Activated CD4-positive, alpha-beta T cell treated with anti-CD3 and anti-CD28 coated beads, Interleukin-2, amount 10 ng/mL, durations not matched to agents 7 days and 5 days (primary cell): Measurements from ENCODE around the gene AGAP3. TPM values are rescaled to one million over a fixed set of nuclear protein-coding genes. Genes with fewer than 3 reads are reported as not detected.

ENCODE experiments used
- CTCF ChIA-PET: fragments of 350-600 bp; sonication (Branson Sonifier 250); formaldehyde crosslinking; loops from one replicate; lab custom pipeline; 2021; ENCODE audit warnings: antibody characterized with exemption; lab: Charles Lee
- POLR2A ChIA-PET: fragments of 350-600 bp; sonication (Branson Sonifier 250); formaldehyde crosslinking; loops from one replicate; lab custom pipeline; 2021; ENCODE audit warnings: antibody characterized with exemption; lab: Charles Lee
- DNase-seq: peaks from one replicate; pipeline ENCODE4 v3.0.0-alpha.2; 2020
- H3K27ac Mint-ChIP-seq: one replicate; pipeline ENCODE4 v1.8.0; 2021; ENCODE audit warnings: mild to moderate bottlenecking, moderate library complexity, mixed read lengths
- H3K27me3 Mint-ChIP-seq: one replicate; pipeline ENCODE4 v1.8.0; 2021; ENCODE audit warnings: mixed read lengths
- H3K36me3 Mint-ChIP-seq: one replicate; pipeline ENCODE4 v1.8.0; 2021; ENCODE audit warnings: low read depth, mixed read lengths
- H3K4me1 Mint-ChIP-seq: one replicate; pipeline ENCODE4 v1.8.0; 2021; ENCODE audit warnings: mixed read lengths
- H3K4me3 Mint-ChIP-seq: one replicate; pipeline ENCODE4 v1.8.0; 2021; ENCODE audit warnings: mild to moderate bottlenecking, moderate library complexity, mixed read lengths
- H3K9me3 Mint-ChIP-seq: one replicate; pipeline ENCODE4 v1.8.0; 2021; ENCODE audit warnings: mixed read lengths
- total RNA-seq, 2 experiments: library from RNA; stranded (reverse); gene quantifications; one replicate each; pipeline ENCODE4 v1.2.3, GENCODE V29; 2021

The AGAP3 gene
- total RNA-seq, 2 experiments from 2014 or later = 18.1 to 19.7 TPM

DNA sequence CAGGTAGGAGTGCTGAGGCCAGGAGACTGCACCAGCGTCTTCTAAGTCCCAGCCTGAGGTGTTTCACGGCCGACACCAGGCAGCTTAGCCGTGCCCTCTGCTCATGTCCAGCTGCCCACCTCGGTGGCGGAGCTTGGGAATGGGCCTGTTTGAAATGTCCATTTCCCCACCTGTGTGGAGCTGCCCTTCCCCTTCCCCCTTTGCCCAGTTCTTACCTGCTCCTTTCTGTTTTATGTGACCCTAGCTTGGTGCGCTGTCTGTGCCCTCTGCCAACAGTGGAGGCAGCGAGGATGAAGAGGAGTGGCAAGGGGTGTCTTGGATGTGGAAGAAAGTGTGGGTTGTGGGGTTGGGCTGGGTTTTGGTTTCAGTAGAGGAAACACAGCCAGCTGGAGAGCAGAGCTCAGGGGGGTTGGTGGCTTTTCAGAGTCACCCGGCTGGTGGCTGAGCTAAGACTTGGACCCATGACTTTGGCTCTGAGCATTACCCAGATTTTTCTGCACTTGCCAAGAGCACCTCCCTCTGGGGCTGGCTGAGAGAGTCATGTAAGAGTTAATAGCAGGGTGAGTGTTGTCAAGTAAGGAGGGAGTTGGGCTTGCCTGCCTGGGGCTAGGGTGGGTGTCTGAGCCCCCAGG lies 43.8 kb downstream of the AGAP3 start:
- Mint-ChIP-seq H3K27ac (peak overlapping the region; percentile 31), H3K4me3 (no peak overlapping the region), H3K27me3 (no peaks in the 10 kb centered on the region), H3K36me3 (no peaks in the 10 kb centered on the region), H3K9me3 (no peaks in the 10 kb centered on the region), H3K4me1 (peaks cover 5% of the 10 kb centered on the region)
- no peak for DNase-seq
- ChIA-PET POLR2A (no interaction called here), CTCF (interaction anchor here (0.7 kb wide), 1 partner anchor 144 kb away, joined by 3 read pairs; no protein-coding TSS in a partner anchor)

DNA sequence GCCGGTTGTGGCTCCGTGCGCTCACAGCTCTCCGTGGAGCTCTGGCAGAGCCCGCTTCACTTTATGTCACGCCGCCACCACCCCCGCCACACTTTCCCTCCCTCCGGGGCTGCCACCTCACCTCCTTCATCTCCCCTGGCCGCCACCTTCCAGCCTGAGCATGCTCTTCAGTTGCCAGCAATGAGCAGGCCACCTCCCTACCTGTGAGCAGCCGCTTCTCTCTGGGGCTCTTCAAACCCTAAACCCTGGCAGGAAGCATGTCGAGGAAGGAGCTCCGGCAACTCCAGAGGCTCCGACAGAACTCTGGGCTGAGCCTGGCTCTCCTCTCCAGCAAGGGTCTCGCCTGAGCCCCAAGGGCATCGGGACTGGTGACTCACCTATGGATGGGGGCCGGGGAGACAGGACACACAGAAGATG lies 44.5 kb downstream of the AGAP3 start:
- no peak overlapping the region for H3K27ac Mint-ChIP-seq

DNA sequence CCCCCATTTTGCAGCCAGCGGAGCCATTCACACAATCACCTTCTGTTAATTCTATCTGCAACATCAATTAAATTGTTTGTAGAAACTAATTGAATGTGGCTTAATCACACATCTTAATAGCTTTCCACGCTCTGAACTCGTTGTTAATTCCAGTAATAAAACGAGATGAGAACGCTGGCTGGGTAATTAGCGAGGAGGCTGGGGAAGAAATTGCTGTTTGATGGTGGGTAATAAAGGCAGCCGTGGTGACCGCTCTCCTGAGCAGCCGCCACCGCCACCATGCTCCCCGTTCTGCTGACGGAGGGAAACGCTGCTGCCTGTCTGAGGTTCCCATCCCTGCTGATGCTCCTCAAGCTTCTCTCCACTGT lies 44.9 kb downstream of the AGAP3 start:
- H3K27me3 Mint-ChIP-seq = no peaks in the 10 kb centered on the region
- H3K27ac Mint-ChIP-seq = no peak overlapping the region
- DNase-seq = no peak
- ChIA-PET CTCF (interaction anchor here (0.9 to 1.2 kb wide), 2 partner anchors 11 to 121 kb away, joined by 3 read pairs; no protein-coding TSS in a partner anchor), POLR2A (no interaction called here)
- H3K4me3 Mint-ChIP-seq = no peak overlapping the region
- no peaks in the 10 kb centered on the region for H3K36me3 Mint-ChIP-seq
- peaks cover 5% of the 10 kb centered on the region for H3K4me1 Mint-ChIP-seq
- no peaks in the 10 kb centered on the region for H3K9me3 Mint-ChIP-seq

More for the DNA sequence above, 44.5 kb downstream of the AGAP3 start:
- Mint-ChIP-seq H3K36me3 (no peaks in the 10 kb centered on the region), H3K27me3 (no peaks in the 10 kb centered on the region), H3K4me1 (peaks cover 5% of the 10 kb centered on the region), H3K4me3 (no peak overlapping the region), H3K9me3 (no peaks in the 10 kb centered on the region)
- DNase-seq = no peak
- CTCF ChIA-PET = interaction anchor here (0.7 to 1.2 kb wide), 3 partner anchors 11 to 145 kb away, joined by 3 read pairs; no protein-coding TSS in a partner anchor
- POLR2A ChIA-PET = no interaction called here

DNA sequence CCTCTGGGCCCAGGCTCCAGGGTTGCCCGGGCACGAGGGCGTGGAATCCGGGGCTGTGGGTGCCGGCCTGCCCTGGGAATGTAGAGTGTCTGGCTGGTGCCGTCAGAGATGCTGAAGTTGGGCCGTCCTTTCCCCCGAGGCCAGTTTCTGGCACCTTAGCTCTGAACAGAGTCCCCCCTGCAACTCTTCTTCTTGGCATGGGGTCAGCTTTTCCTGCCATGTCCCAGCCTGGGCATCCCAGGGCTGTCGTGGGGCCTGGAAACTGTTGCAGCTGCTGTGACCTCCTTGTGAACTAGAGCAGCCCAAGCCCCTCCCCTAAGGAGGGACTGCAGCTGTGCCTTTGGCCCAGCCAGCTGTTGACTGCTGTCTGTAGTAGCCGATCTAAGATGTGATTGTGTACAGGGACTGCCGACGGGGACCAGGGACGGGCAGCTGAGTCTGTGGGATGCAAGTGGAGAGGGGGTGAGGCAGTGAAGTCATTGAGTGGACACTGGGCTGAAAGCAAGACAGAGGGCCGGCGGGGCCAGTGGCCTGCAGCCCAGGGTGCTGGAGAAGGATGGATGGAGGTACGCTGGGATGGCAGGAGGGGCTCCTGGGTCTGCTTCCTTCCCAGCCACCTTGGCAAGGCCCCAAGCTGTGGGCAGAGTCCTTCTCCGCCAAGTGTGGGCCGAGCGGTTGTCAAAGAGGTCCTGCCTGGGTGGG lies 45.5 kb downstream of the AGAP3 start:
- Mint-ChIP-seq H3K36me3 (no peaks in the 10 kb centered on the region), H3K9me3 (no peaks in the 10 kb centered on the region), H3K27me3 (no peaks in the 10 kb centered on the region), H3K4me1 (peaks cover 5% of the 10 kb centered on the region), H3K27ac (peak overlapping the region; percentile 14), H3K4me3 (no peak overlapping the region)
- CTCF ChIA-PET = interaction anchor here (0.9 to 1.2 kb wide), 3 partner anchors 8 to 121 kb away, joined by 3 to 4 read pairs (median 3); no protein-coding TSS in a partner anchor
- no peak for DNase-seq
- POLR2A ChIA-PET = no interaction called here

DNA sequence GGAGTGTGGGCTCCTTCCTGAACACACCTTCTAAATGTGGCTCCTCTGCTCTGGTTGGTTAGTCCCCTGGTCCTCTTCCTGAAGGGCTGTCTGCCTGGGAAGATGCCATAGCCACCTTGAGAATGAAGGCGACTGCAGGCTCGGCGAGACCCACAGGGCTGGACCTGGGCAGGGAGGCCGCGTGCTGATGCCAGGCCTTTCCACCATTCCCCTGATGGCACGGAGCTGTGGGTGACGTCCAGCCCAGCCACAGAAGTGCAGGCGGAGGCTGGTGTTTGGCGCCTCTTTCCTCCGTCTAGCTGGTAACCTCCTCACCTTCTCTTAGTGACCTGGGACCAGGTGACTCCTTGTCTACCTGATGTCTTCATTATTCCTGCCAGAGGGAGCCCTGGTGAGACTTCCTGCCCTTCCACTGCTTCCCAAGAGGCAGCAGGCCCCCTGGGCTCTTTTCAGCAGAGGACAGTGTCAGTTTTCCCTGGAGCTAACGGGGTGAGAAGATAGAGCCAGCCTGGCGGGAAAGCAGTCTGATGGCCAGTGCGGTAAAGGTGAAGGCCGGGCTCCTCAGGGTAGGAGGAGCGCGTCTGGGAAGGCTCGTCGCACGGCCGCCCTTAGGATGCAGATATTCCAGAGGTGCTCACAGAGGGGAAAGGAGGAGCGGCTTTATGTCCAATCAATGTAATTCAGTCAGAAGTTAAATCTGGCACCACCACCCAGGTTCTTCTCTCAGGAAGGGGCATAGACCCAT lies 46.4 kb downstream of the AGAP3 start:
- H3K4me3 Mint-ChIP-seq = no peak overlapping the region
- no peak for DNase-seq
- no peak overlapping the region for H3K27ac Mint-ChIP-seq
- no peaks in the 10 kb centered on the region for H3K27me3 Mint-ChIP-seq
- peaks cover 5% of the 10 kb centered on the region for H3K4me1 Mint-ChIP-seq
- H3K9me3 Mint-ChIP-seq = no peaks in the 10 kb centered on the region
- no peaks in the 10 kb centered on the region for H3K36me3 Mint-ChIP-seq
- ChIA-PET POLR2A (no interaction called here), CTCF (interaction anchor here (1.0 kb wide), 1 partner anchor 9 kb away, joined by 4 read pairs; no protein-coding TSS in a partner anchor)

DNA sequence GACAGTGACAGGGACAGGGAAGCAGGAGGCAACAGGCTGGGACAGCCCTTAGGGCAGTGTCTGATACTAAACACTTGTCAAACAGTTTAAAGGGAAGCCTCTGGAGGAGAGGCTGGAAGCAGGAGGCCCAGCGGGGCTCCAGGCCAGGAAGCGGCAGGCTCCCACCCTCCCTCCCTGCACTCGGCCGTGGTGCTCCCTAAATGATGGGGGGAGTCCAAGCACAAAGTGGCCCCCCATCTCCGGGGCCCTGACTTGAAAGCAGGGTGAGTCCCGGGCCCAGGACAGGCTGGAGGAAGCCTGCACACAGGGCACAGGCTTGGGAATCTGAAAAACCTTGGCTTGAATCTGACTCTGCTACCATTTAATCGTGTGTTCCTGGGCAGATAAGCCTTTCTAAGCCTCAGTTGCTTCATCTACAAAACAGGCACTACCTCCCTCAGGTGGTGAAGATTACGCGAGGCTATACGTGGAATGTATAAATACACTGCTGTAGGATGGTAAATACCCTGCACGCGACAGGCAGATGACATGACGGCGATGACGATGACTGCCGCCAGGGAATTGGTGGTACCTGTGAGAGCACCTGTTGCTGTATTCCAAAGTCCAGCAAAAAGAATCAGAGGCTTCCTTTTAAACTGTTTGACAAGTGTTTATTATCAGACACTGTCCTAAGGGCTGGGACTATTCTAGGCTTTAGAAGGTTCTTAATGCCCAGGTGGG lies 47.2 kb downstream of the AGAP3 start:
- no peaks in the 10 kb centered on the region for H3K36me3 Mint-ChIP-seq
- H3K4me1 Mint-ChIP-seq = peaks cover 5% of the 10 kb centered on the region
- ChIA-PET CTCF (no interaction called here), POLR2A (no interaction called here)
- DNase-seq = no peak
- H3K27ac Mint-ChIP-seq = no peak overlapping the region
- H3K9me3 Mint-ChIP-seq = no peaks in the 10 kb centered on the region
- no peaks in the 10 kb centered on the region for H3K27me3 Mint-ChIP-seq
- no peak overlapping the region for H3K4me3 Mint-ChIP-seq

DNA sequence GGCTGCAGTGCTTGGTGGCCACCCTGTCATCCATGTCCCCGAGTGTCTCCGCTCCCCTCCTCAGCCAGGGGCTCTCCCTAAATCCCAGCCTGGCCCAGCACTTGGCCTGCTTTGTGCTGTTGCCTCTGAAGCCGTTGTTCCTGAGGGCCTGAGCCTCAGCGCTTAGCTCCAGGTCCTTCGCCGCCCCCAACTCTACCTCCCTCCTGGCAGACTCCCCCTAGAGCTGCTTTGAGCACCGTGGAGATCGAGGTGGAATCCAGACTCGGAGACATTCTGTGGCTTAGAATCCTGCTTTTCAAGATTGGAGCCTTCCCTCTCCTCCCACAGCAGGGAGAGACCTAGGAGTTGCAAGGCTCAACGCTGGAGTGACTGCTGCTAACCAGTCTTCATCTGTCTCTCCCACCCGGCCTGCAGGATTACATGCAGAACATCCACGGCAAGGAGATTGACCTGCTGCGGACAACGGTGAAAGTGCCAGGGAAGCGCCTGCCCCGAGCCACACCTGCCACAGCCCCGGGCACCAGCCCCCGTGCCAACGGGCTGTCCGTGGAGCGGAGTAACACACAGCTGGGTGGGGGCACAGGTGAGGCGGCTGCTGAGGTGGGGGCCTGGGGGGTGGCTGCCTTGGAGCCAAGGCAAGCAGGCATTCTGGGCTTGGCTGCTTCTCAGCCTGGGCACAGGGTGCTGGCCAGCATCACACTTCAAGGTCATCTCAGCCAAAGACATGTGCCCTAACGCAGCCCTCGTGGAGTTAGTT lies 47.9 kb downstream of the AGAP3 start:
- no peaks in the 10 kb centered on the region for H3K27me3 Mint-ChIP-seq
- H3K36me3 Mint-ChIP-seq = no peaks in the 10 kb centered on the region
- no peak overlapping the region for H3K27ac Mint-ChIP-seq
- DNase-seq = no peak
- H3K9me3 Mint-ChIP-seq = no peaks in the 10 kb centered on the region
- H3K4me1 Mint-ChIP-seq = peaks cover 5% of the 10 kb centered on the region
- POLR2A ChIA-PET = no interaction called here
- H3K4me3 Mint-ChIP-seq = no peak overlapping the region
- CTCF ChIA-PET = no interaction called here

DNA sequence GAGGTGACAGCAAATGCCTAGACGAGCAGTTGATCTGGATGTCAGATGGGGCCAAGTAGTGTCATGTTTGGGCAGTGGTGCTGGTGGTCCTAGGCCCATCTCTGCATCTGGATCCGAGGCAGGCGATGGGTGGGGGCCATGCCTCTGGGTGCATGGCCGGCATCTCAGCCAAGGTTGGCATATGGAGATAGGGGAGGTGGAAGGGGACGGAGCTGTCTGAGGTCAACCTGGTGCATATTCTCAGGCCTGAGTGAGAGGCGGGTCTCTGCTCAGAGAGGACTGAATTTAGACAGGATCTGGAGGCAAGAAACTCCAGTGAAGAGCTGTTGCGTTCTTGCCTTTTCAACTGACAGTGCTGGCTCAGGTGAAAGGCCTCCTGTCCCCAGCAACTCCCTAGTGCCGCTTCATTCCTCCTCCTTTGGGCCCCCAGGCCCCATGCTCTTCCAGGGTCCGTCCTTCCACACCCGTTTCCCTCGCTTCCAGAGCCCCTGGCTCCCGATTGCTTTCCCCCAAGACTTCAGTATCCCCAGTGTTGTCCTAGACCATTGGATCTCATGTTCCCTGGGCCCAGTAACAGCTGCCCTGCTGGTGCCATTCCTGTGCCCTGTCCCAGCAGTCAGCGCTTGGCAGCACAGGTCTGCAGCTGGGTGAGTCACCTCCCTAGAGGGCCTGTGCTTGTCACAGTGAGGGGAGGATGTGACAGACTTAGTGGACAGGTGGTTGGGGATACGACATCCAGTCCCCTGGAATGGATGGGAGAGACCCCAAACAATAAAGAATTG lies 48.7 kb downstream of the AGAP3 start:
- Mint-ChIP-seq H3K4me1 (peaks cover 4% of the 10 kb centered on the region), H3K4me3 (no peak overlapping the region), H3K27ac (no peak overlapping the region), H3K36me3 (no peaks in the 10 kb centered on the region), H3K9me3 (no peaks in the 10 kb centered on the region), H3K27me3 (no peaks in the 10 kb centered on the region)
- ChIA-PET CTCF (interaction anchor here (0.6 to 1.5 kb wide), 2 partner anchors 11 to 143 kb away, joined by 4 read pairs; no protein-coding TSS in a partner anchor), POLR2A (no interaction called here)
- DNase-seq = no peak

DNA sequence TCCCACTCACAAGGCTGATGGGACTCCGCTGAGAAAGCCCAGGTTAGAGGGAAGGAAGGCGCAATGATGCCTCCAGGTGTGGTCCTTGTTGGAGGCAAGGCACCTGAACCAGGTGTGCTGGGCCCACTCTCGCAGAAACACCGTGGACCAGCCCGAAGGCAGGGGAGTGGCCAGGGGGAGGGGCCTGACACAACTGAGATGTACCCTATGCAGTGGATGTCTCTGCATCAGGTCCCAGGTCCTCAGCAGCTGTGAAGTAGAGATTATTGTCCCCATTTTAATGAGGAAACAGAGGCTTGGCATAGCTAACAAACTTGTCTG lies 49.2 kb downstream of the AGAP3 start:
- Mint-ChIP-seq H3K4me1 (no peaks in the 10 kb centered on the region), H3K27ac (no peak overlapping the region), H3K36me3 (no peaks in the 10 kb centered on the region), H3K9me3 (no peaks in the 10 kb centered on the region), H3K4me3 (no peak overlapping the region), H3K27me3 (no peaks in the 10 kb centered on the region)
- no peak for DNase-seq
- POLR2A ChIA-PET = no interaction called here
- CTCF ChIA-PET = interaction anchor here (0.6 to 1.5 kb wide), 2 partner anchors 12 to 142 kb away, joined by 4 read pairs; no protein-coding TSS in a partner anchor

DNA sequence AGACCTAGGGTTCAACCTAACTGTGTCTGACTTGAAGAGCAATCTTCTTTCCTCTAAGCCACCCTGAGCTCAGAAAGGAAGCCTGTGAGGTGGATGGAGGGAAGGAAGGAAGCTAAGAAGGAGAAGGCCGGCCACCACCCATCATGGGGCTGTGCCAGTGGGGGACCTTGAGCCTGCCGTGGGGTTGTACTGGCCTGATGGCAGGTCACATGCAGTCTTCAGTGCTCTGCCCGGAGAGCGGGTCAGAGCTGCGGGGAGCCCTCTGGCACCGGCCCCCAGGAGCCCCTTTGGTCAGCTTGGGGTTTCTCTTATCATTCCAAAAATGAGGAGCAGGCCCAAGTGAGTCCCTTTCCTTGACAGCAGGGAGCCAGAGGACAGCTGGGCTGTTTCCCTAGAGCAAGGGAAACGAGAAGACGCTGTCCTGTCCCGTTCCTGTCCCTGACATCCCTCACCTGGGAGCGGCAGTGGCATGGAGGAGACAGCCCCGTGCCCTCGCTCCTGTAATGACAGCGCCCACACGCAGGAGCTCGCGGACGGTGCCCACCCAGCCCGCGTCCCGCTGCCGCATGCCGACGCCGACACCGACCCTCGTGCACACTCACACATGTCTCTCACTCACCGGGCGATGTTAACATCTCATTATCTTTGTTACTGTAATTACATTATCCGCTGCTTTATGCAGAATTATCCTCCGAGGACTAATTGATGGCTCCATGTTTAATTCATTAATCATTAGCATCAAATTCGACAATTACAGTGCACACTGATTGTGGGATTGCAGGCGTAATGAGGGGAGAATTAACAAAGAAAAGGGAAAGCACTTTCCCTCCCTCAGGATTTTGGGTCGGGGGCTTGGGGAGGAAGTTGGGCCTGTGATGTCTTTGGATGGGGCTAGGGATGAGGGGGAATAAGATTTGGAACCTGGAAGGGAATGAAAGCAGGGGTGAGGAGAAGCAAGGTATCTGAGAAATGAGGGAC lies 49.9 kb downstream of the AGAP3 start:
- Mint-ChIP-seq H3K4me1 (no peaks in the 10 kb centered on the region), H3K36me3 (no peaks in the 10 kb centered on the region)
- CTCF ChIA-PET = interaction anchor here (0.6 to 1.5 kb wide), 2 partner anchors 12 to 142 kb away, joined by 4 read pairs; no protein-coding TSS in a partner anchor

More for the DNA sequence above, 49.9 kb downstream of the AGAP3 start:
- no peak for DNase-seq
- no peak overlapping the region for H3K4me3 Mint-ChIP-seq
- H3K27me3 Mint-ChIP-seq = no peaks in the 10 kb centered on the region
- POLR2A ChIA-PET = no interaction called here
- no peak overlapping the region for H3K27ac Mint-ChIP-seq
- no peaks in the 10 kb centered on the region for H3K9me3 Mint-ChIP-seq
